Measurements from ENCODE around the gene LIME1.

Gene LIME1

DNA sequence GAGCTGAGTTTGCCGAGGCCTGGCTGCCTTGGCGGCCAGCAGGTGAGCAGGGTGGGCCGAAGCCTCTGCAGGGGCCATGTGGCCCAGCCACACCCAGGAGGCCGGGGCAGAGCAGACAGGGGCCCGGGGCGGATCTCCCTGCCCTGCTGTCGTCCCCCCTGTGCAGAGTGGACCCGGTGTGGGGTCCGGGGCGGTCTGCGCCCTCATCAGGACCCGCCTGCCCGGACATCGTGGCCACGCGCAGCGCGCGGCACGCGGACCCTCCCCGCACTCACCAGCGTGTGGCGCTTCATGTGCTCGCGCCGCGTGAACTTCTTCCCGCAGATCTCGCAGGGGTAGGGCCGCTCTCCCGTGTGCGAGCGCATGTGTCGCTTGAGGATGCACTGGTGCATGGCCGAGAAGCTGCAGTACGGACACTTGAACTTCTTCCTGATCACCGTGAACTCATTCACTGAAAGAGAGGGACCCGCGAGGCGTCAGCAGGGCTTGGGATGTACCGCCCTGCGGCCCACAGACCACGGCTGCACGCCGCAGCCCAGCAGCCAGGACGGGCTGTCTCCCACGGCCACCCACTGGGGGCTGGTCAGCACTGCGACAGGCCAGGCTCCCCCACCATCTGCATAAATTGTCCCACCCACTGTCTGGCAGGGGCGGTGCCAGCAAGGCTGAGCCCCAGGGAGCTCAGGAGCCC is 16.1 kb downstream of the LIME1 start:
- Histone ChIP-seq H3K9me3 (replicated peaks in 1 of 2; ENCODE audit: control insufficient read depth in 2 of 2, insufficient read depth in 1 of 2, low read depth in 1 of 2, low read length in 2 of 2) (no peaks in the 10 kb centered on the region), H3K27ac (replicated peaks; ENCODE audit: low read length) (no peak overlapping the region), H4K8ac (ENCODE audit: low read depth, low read length) (no peak overlapping the region), H3K4me2 (ENCODE audit: insufficient read depth, low read length, poor library complexity, severe bottlenecking) (no peak overlapping the region), H3K36me3 (replicated peaks in 1 of 2; ENCODE audit: control insufficient read depth in 2 of 2, insufficient read depth in 2 of 2, low read length in 2 of 2) (peaks cover 2 to 47% of the 10 kb centered on the region in 2 donors), H2AFZ (ENCODE audit: low read length) (no peak overlapping the region), H3K9ac (ENCODE audit: low read depth, low read length, poor library complexity) (no peak overlapping the region), H3K27me3 (ENCODE audit: control insufficient read depth in 3 of 3, insufficient read depth in 3 of 3, low read depth in 1 of 3, low read length in 3 of 3) (no peaks in the 10 kb centered on the region), H2BK5ac (ENCODE audit: low read length) (no peak overlapping the region), H2BK120ac (ENCODE audit: low read depth, low read length) (no peak overlapping the region), H3K23ac (ENCODE audit: low read depth, low read length, poor library complexity) (peak overlapping the region; percentile 17), H2AK5ac (ENCODE audit: low read depth, low read length) (peak overlapping the region; percentile 41), H4K91ac (ENCODE audit: low read depth, low read length, poor library complexity) (no peak overlapping the region), H2BK12ac (ENCODE audit: low read length) (no peak overlapping the region), H2BK15ac (ENCODE audit: low read length) (no peak overlapping the region), H3K79me1 (ENCODE audit: low read depth, low read length) (no peaks in the 10 kb centered on the region), H3K18ac (ENCODE audit: low read length) (no peak overlapping the region), H3K4me3 (ENCODE audit: low read length in 2 of 2) (no peak overlapping the region), H3K14ac (ENCODE audit: low read length) (no peak overlapping the region), H3K4ac (ENCODE audit: low read length) (no peak overlapping the region), H3K4me1 (ENCODE audit: control insufficient read depth in 2 of 2, insufficient read depth in 1 of 2, low read depth in 1 of 2, low read length in 2 of 2) (peaks cover 6 to 8% of the 10 kb centered on the region in 2 donors)
- no CpG with 5 or more reads among the region's 50 CpGs for WGBS, 2 donors (ENCODE audit: extremely low coverage in 2 of 2, insufficient read length in 2 of 2, insufficient replicate concordance in 1 of 2)
- DNase-seq (ENCODE audit: low spot score), result no peak

DNA sequence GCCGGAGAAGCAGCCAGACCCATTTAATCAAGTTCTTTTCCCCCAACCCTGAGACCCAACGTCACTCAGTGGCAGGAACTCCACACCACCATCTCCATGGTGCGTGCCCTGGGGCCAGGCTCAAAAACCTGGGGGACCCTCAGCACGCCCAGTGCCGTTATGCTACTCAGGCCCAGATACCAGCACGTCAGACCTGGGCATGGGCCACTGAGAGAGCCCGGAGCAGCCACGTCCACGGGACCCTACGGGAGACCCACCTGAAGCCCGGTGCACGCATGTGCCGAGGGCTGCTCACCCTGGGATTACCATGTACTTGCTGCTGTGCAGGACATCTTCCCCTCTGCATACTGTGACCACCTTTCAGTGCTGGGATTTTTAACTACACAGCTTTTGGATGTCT is 16.9 kb downstream of the LIME1 start:
- no CpG with 5 or more reads among the region's 13 CpGs for WGBS, 2 donors (ENCODE audit: extremely low coverage in 2 of 2, insufficient read length in 2 of 2, insufficient replicate concordance in 1 of 2)
- no peaks in the 10 kb centered on the region for H3K9me3 ChIP-seq (replicated peaks in 1 of 2; ENCODE audit: control insufficient read depth in 2 of 2, insufficient read depth in 1 of 2, low read depth in 1 of 2, low read length in 2 of 2)

DNA sequence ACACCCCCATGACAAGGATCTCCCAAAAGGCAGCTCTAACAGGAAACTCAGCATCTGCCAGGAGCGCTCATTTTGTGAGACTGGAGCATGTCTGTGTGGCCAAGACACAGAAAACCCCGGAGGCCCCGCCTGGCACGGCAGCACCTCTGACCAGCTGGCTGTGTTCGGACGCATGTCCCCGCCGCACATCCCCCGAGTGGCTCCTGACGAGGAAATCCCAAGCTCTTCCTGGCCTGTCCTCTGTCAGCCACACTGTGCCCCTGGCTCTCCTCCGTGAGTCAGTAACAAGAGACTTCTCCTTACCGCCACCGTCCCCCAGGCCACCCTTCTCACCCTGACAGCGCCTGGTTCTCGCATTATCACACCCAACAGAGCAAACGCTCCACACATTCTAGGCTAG is 17.5 kb downstream of the LIME1 start:
- H3K9ac ChIP-seq (ENCODE audit: low read depth, low read length, poor library complexity), result no peak overlapping the region
- H3K4me1 ChIP-seq (ENCODE audit: control insufficient read depth in 2 of 2, insufficient read depth in 1 of 2, low read depth in 1 of 2, low read length in 2 of 2), result peaks cover 6 to 8% of the 10 kb centered on the region in 2 donors
- WGBS, 2 donors (ENCODE audit: extremely low coverage in 2 of 2, insufficient read length in 2 of 2, insufficient replicate concordance in 1 of 2), result no CpG with 5 or more reads among the region's 16 CpGs
- H4K8ac ChIP-seq (ENCODE audit: low read depth, low read length), result no peak overlapping the region
- no peak overlapping the region for H2BK15ac ChIP-seq (ENCODE audit: low read length)
- peak overlapping the region; percentile 49 for H2BK12ac ChIP-seq (ENCODE audit: low read length)
- peaks cover 2% of the 10 kb centered on the region for H3K79me1 ChIP-seq (ENCODE audit: low read depth, low read length)
- H3K23ac ChIP-seq (ENCODE audit: low read depth, low read length, poor library complexity), result no peak overlapping the region
- peak overlapping the region; percentile 78 for H3K4ac ChIP-seq (ENCODE audit: low read length)
- no peak overlapping the region for H2BK120ac ChIP-seq (ENCODE audit: low read depth, low read length)
- no peak overlapping the region for H4K91ac ChIP-seq (ENCODE audit: low read depth, low read length, poor library complexity)
- no peak overlapping the region for H3K4me2 ChIP-seq (ENCODE audit: insufficient read depth, low read length, poor library complexity, severe bottlenecking)
- H3K9me3 ChIP-seq (replicated peaks in 1 of 2; ENCODE audit: control insufficient read depth in 2 of 2, insufficient read depth in 1 of 2, low read depth in 1 of 2, low read length in 2 of 2), result no peaks in the 10 kb centered on the region
- H2AFZ ChIP-seq (ENCODE audit: low read length), result no peak overlapping the region
- H3K4me3 ChIP-seq (ENCODE audit: low read length in 2 of 2), result no peak overlapping the region
- H3K27ac ChIP-seq (replicated peaks; ENCODE audit: low read length), result peak overlapping the region; percentile 40
- H3K14ac ChIP-seq (ENCODE audit: low read length), result no peak overlapping the region
- no peaks in the 10 kb centered on the region for H3K27me3 ChIP-seq (ENCODE audit: control insufficient read depth in 3 of 3, insufficient read depth in 3 of 3, low read depth in 1 of 3, low read length in 3 of 3)
- H3K36me3 ChIP-seq (replicated peaks in 1 of 2; ENCODE audit: control insufficient read depth in 2 of 2, insufficient read depth in 2 of 2, low read length in 2 of 2), result peaks cover 2 to 46% of the 10 kb centered on the region in 2 donors
- H3K18ac ChIP-seq (ENCODE audit: low read length), result peak overlapping the region; percentile 3
- no peak overlapping the region for H2AK5ac ChIP-seq (ENCODE audit: low read depth, low read length)
- DNase-seq (ENCODE audit: low spot score), result no peak
- H2BK5ac ChIP-seq (ENCODE audit: low read length), result no peak overlapping the region

More for the DNA sequence above, 16.9 kb downstream of the LIME1 start:
- H3K27ac ChIP-seq (replicated peaks; ENCODE audit: low read length), result no peak overlapping the region
- no peak for DNase-seq (ENCODE audit: low spot score)
- H3K18ac ChIP-seq (ENCODE audit: low read length), result peak overlapping the region; percentile 46
- H2BK15ac ChIP-seq (ENCODE audit: low read length), result no peak overlapping the region
- no peak overlapping the region for H4K8ac ChIP-seq (ENCODE audit: low read depth, low read length)
- no peaks in the 10 kb centered on the region for H3K27me3 ChIP-seq (ENCODE audit: control insufficient read depth in 3 of 3, insufficient read depth in 3 of 3, low read depth in 1 of 3, low read length in 3 of 3)
- H2BK5ac ChIP-seq (ENCODE audit: low read length), result no peak overlapping the region
- peaks cover 2 to 47% of the 10 kb centered on the region in 2 donors for H3K36me3 ChIP-seq (replicated peaks in 1 of 2; ENCODE audit: control insufficient read depth in 2 of 2, insufficient read depth in 2 of 2, low read length in 2 of 2)
- H3K4me3 ChIP-seq (ENCODE audit: low read length in 2 of 2), result no peak overlapping the region
- no peak overlapping the region for H4K91ac ChIP-seq (ENCODE audit: low read depth, low read length, poor library complexity)
- peaks cover 2% of the 10 kb centered on the region for H3K79me1 ChIP-seq (ENCODE audit: low read depth, low read length)
- H3K4ac ChIP-seq (ENCODE audit: low read length), result no peak overlapping the region
- H2AK5ac ChIP-seq (ENCODE audit: low read depth, low read length), result no peak overlapping the region
- H2BK120ac ChIP-seq (ENCODE audit: low read depth, low read length), result no peak overlapping the region
- no peak overlapping the region for H2BK12ac ChIP-seq (ENCODE audit: low read length)
- H3K23ac ChIP-seq (ENCODE audit: low read depth, low read length, poor library complexity), result no peak overlapping the region
- peak overlapping the region; percentile 30 for H3K9ac ChIP-seq (ENCODE audit: low read depth, low read length, poor library complexity)
- no peak overlapping the region for H2AFZ ChIP-seq (ENCODE audit: low read length)
- no peak overlapping the region for H3K14ac ChIP-seq (ENCODE audit: low read length)
- peaks cover 6 to 8% of the 10 kb centered on the region in 2 donors for H3K4me1 ChIP-seq (ENCODE audit: control insufficient read depth in 2 of 2, insufficient read depth in 1 of 2, low read depth in 1 of 2, low read length in 2 of 2)
- no peak overlapping the region for H3K4me2 ChIP-seq (ENCODE audit: insufficient read depth, low read length, poor library complexity, severe bottlenecking)

DNA sequence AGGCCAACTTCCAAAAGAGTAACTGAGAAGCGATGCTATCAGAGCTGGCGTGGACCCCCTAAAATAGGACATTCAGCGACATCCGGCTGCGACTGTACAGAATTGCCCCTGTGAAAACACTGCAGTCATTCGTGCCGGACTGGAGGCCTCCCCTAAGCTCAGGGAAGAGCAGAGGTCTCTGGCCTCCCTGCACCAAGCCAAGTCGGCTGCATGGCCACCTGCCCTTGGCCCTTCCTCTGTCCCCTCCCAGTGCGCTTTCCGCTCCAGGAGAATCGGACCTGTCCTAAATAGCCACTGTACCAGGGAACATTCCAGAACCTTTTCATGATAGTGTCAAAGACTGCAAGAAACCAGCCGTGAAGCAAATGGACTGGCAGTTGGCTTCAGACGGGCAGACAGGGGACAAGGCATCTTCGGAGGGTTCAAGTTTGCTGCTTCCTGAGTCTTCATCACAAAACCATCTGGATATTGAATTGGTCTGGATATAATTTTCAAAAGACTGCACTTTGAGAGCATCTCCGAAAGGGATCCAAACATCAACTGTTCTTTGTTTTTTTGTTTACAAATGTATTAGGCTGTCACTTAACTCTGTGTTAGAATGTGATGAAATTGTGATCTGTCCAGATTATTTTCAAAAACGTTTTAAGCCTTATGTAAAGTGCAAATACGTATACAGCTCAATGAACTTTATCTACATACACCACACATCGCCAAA is 19.6 kb downstream of the LIME1 start:
- peaks cover 3% of the 10 kb centered on the region in 2 donors for H3K4me1 ChIP-seq (ENCODE audit: control insufficient read depth in 2 of 2, insufficient read depth in 1 of 2, low read depth in 1 of 2, low read length in 2 of 2)

More for the DNA sequence above, 19.6 kb downstream of the LIME1 start:
- H2AFZ ChIP-seq (ENCODE audit: low read length), result no peak overlapping the region
- H2BK12ac ChIP-seq (ENCODE audit: low read length), result no peak overlapping the region
- no peak overlapping the region for H3K4me2 ChIP-seq (ENCODE audit: insufficient read depth, low read length, poor library complexity, severe bottlenecking)
- no peak overlapping the region for H2BK15ac ChIP-seq (ENCODE audit: low read length)
- H2BK120ac ChIP-seq (ENCODE audit: low read depth, low read length), result no peak overlapping the region
- no peak overlapping the region for H4K91ac ChIP-seq (ENCODE audit: low read depth, low read length, poor library complexity)
- H4K8ac ChIP-seq (ENCODE audit: low read depth, low read length), result no peak overlapping the region
- H3K9ac ChIP-seq (ENCODE audit: low read depth, low read length, poor library complexity), result no peak overlapping the region
- DNase-seq (ENCODE audit: low spot score), result no peak
- H3K4ac ChIP-seq (ENCODE audit: low read length), result no peak overlapping the region
- no peak overlapping the region for H3K27ac ChIP-seq (replicated peaks; ENCODE audit: low read length)
- H3K18ac ChIP-seq (ENCODE audit: low read length), result no peak overlapping the region
- H3K9me3 ChIP-seq (replicated peaks in 1 of 2; ENCODE audit: control insufficient read depth in 2 of 2, insufficient read depth in 1 of 2, low read depth in 1 of 2, low read length in 2 of 2), result no peaks in the 10 kb centered on the region
- no peaks in the 10 kb centered on the region for H3K27me3 ChIP-seq (ENCODE audit: control insufficient read depth in 3 of 3, insufficient read depth in 3 of 3, low read depth in 1 of 3, low read length in 3 of 3)
- H2AK5ac ChIP-seq (ENCODE audit: low read depth, low read length), result no peak overlapping the region
- H3K4me3 ChIP-seq (ENCODE audit: low read length in 2 of 2), result no peak overlapping the region
- peaks cover 2 to 40% of the 10 kb centered on the region in 2 donors for H3K36me3 ChIP-seq (replicated peaks in 1 of 2; ENCODE audit: control insufficient read depth in 2 of 2, insufficient read depth in 2 of 2, low read length in 2 of 2)
- H3K14ac ChIP-seq (ENCODE audit: low read length), result no peak overlapping the region
- H2BK5ac ChIP-seq (ENCODE audit: low read length), result no peak overlapping the region
- H3K23ac ChIP-seq (ENCODE audit: low read depth, low read length, poor library complexity), result no peak overlapping the region
- peaks cover 2% of the 10 kb centered on the region for H3K79me1 ChIP-seq (ENCODE audit: low read depth, low read length)
- WGBS, 2 donors (ENCODE audit: extremely low coverage in 2 of 2, insufficient read length in 2 of 2, insufficient replicate concordance in 1 of 2), result no CpG with 5 or more reads among the region's 18 CpGs

Data from neuronal stem cell (in vitro differentiated cells).